Transverse colon (tissue), 4 donors: ENCODE measurements around the gene SLC25A1.

ENCODE experiments used
- CTCF ChIP-seq, 5 experiments: fragments of 200-600 bp in 3 of 5; fragments of 450-650 bp in 2 of 5; sonication (generic) in 3 of 5; IDR thresholded peaks; 1 replicate in 2 of 5; 2 replicates in 3 of 5; pipeline ENCODE4 v1.5.1; 2016 to 2017; ENCODE audit warnings: antibody characterized with exemption in 5 of 5, inconsistent platforms in 3 of 5, mild to moderate bottlenecking in 2 of 5, moderate library complexity in 1 of 5
- EP300 ChIP-seq: sonication (generic); formaldehyde crosslinking; IDR thresholded peaks from one replicate; pipeline ENCODE4 v1.6.1; 2017; ENCODE audit warnings: antibody characterized with exemption, low read depth
- POLR2A ChIP-seq: fragments of 450-650 bp; IDR thresholded peaks from one replicate; pipeline ENCODE4 v1.6.1; 2016; ENCODE audit warnings: antibody characterized with exemption, mild to moderate bottlenecking, moderate library complexity
- POLR2AphosphoS5 ChIP-seq, 3 donors: sonication (generic); formaldehyde crosslinking; IDR thresholded peaks; one replicate each; pipeline ENCODE4 v1.6.1; 2016; ENCODE audit warnings: antibody characterized with exemption in 3 of 3

GRCh38 chr22:19203834-19204233 is 25.3 kb upstream of the SLC25A1 start:
- TF ChIP-seq CTCF (IDR thresholded peaks at IDR 0.05): no peak
- no peak for TF ChIP-seq POLR2AphosphoS5 (IDR thresholded peaks at IDR 0.05)
- TF ChIP-seq EP300: no peak
- TF ChIP-seq POLR2A: no peak
